Stimulated activated CD4-positive, alpha-beta T cell treated with anti-CD3 and anti-CD28 coated beads, Interleukin-1b, Interleukin-23, amount 100 ng/mL, for 1 hour (primary cell): ENCODE data around the gene CDKN3.
"Not testable (repeated sequence)": the region's sequence is repeated elsewhere in the genome, so short reads cannot be mapped to it uniquely, and the experiment has no call there.

Experiments used
- DNase-seq, 2 donors: peaks; one replicate each; pipeline ENCODE4 v3.0.0-alpha.2; 2020; ENCODE audit warnings: low read depth in 2 of 2

Gene CDKN3

DNA sequence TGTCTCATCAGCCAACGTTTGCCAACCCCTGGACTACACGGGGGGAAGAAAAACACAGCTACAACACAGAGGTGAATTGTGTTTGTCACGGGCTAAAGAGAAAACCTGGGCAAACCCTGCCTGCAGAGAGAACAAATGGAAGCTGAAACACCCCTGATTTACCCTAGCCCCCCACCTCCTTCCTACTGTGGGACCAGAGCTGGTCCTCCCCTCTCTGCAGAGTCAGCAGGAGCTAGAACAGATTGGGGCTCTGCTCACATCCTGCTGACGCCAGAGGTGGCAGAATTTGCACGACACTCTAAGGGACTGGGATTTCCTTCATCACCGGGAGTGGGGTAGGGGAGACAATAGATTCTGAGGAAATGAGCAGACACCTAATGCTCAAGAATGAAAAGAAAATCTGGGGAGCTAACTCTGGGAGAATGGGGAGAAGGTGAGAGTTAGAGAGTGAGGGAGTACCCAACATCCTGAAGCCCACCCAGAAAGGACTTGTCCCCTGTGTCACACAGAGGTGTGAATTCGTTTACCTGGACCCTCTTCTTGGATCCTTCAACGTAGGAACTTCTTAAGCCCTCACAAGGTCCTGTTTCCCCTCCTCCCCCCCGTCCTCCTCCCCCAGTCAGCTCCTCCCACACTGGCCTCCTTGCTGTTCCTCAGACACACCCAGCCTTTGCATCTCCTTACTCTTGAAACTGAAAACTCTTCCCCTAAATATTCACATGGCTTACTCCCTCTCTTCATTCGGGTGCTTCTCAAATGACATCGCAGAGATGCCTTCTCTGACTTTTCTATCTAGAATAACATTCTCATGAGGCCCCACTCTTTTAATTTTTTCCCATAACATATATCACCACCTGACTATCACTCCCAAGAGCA lies 26.2 kb upstream of the CDKN3 start:
- no peak for DNase-seq

DNA sequence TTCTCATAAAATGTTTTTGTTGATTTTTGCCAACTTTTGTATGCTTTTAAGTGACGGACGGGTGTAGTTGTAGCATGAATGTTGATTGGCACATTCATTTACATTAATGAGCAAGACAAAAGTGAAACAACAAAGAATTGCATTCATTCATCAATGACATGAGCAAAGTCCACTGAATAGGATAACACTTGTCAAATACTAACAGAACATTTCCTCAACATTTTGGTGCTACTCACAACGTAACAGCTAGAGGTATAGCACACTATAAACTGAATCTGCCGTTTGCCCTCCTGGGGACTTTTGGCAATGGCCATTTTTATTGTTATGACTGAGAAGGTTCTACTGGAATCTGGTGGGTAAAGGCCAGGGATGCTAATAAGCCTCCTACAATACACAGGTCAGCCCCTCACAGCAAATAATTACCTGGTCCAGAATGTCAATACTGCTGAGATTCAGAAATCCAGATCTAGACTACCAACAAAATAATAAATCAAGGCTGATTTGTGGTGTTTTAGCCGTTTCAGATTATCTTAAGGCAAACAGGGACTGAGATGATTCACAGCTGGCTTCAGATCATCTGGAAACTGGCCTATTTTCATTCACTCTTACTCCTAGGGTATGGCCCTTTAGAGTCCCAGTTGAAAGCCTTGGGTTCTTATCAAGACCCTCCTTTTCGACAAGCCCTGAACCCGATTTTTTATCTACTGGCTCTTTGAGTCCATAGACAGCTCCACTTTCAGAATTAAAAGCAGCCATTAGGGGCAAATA lies 22.5 kb upstream of the CDKN3 start:
- DNase-seq = no peak

DNA sequence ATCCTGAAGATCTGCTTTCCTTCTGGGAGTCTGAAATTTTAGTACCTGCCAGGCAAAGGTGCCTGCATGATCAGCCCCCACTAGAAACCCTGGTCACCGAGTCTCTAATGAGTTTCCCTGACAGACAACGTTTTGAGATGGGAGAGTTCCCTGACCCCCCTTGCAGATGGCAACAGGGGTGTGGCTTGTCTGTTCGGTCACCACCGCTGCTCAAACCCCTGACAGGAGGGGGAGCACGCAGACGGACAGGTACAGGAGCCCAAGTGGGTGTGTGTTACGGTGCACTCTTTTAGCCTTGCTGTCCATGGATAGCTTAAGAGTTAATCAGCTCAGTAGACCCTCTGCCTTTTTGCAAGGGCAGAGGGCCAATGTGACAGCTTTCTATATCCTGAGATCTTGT lies 19.3 kb upstream of the CDKN3 start:
- DNase-seq = no peak

DNA sequence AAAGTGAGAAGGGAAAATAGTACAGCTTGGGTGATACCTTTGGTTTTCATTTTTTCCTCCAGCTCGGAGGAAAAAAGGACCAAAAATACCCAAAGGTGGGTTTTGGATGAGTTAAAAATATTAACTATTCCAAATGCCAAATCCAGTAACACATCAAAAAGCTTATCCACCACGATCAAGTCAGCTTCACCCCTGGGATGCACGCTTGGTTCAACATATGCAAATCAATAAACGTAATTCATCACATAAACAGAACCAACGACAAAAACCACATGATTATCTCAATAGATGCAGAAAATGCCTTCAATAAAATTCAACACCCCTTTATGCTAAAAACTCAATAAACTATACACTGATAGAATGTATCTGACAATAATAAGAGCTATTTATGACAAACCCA lies 17.9 kb upstream of the CDKN3 start:
- not testable (repeated sequence) for DNase-seq

DNA sequence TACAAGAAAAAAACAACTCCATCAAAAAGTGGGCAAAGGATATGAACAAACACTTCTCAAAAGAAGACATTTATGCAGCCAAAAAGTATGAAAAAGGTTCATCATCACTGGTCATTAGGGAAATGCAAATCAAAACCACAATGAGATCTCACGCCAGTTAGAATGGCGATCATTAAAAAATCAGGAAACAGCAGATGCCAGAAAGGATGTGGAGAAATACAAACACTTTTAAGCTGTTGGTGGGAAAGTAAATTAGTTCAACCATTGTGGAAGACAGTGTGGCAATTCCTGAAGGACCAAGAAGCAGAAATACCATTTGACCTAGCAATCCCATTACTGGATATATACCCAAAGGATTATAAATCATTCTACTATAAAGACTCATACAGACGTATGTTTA lies 16.2 kb upstream of the CDKN3 start:
- not testable (repeated sequence) for DNase-seq

DNA sequence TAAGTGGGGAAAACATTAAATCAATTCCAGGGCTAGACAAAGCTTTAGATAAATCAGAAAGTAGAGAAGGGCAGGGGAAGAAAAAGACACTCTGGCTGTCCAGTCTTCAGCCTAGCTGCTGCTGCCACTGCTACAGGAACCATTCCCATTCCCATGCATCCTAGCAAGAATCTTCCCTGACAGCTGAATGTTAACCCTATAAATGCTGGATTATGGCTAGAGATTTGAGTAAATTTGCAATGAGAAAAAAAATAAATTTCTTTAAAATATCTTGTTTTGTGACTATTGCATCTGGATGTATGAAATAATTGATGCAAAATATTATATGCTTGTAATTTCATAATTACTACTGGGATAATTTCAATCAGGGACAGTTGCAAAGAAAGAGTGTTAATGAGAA lies 15.0 kb upstream of the CDKN3 start:
- no peak for DNase-seq

DNA sequence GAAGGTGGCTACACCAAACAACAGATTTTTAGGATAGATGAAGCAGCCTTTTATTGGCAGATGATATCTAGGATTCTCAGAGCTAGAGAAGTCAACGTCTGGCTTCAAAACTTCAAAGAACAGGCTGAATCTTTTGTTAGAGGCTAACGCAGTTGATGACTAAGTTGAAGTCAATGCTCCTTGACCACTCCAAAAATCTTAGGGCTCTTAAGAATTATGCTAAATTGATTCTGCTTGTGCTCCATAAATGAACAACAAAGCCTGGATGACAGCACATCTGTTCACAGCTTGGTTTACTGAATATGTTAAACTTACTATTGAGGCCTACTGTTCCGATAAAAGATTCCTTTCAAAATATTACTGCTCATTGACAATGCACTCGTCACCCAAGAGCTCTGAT lies 13.0 kb upstream of the CDKN3 start:
- DNase-seq = no peak

DNA sequence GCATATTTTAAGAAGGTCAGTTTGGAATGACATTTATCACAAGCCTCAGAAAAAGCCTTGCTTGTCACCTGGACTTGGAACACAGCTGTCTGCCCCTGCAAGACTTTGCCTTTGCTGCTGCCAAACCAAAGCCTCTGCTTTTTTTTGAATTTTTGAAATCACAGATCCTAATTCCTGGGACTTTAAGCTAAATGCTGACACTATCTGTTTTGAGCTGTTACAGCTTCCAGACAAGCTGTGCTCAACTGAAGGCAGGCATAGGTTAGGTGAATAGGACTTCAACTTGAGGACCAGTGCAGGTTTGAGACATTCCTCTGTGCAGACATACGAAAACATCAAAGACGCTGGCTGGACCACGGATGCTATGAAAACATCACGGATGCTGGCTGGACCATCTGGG lies 11.3 kb upstream of the CDKN3 start:
- DNase-seq = no peak

DNA sequence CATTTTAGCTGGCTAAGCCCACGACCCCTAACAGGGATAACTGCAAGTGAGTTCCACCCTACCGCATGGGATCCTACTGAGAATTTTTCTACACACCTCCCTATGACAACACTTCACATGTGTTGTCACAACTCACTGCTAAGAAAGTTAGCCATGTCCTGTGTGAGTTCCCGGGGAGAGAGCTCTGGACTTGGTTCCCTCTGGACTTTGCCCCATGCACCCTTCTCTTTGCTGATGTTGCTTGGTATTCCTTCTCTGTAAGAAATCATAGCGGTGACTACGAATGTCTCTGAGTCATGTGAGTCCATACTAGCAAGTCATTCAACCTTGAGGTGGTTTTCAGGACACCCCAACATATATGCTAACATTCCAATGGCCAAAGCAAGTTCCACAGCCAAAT lies 9.5 kb upstream of the CDKN3 start:
- DNase-seq = no peak

DNA sequence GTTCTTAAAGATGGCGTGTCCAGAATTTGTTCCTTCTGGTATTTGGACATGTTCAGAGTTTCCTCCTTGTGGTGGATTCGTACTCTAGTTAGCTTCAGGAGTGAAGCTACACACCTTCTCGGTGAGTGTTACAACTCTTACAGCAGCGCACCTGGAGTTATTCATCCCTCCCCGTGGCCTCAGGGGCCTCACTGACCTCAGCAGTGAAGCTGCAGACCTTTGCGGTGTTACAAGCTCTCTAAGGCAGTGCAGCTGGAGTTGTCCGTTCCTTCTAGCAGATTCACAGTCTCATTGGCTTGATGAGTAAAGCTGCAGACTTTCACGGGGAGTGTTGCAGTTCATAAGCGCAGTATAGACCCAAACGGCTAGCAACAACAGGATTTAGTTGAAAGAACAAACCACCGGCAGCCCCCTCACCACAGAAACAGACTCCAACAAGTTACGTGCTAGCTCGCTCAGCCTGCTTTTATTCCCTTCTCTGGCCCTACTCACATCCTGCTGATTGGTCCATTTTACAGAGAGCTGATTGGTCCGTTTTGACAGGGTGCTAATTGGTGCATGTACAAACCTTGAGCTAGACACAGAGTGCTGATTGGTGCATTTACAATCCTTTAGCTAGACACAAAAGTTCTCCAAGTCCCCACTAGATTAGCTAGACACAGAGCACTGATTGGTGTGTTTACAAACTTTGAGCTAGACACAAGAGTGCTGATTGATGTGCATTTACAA lies 4.5 kb upstream of the CDKN3 start:
- DNase-seq = no peak

DNA sequence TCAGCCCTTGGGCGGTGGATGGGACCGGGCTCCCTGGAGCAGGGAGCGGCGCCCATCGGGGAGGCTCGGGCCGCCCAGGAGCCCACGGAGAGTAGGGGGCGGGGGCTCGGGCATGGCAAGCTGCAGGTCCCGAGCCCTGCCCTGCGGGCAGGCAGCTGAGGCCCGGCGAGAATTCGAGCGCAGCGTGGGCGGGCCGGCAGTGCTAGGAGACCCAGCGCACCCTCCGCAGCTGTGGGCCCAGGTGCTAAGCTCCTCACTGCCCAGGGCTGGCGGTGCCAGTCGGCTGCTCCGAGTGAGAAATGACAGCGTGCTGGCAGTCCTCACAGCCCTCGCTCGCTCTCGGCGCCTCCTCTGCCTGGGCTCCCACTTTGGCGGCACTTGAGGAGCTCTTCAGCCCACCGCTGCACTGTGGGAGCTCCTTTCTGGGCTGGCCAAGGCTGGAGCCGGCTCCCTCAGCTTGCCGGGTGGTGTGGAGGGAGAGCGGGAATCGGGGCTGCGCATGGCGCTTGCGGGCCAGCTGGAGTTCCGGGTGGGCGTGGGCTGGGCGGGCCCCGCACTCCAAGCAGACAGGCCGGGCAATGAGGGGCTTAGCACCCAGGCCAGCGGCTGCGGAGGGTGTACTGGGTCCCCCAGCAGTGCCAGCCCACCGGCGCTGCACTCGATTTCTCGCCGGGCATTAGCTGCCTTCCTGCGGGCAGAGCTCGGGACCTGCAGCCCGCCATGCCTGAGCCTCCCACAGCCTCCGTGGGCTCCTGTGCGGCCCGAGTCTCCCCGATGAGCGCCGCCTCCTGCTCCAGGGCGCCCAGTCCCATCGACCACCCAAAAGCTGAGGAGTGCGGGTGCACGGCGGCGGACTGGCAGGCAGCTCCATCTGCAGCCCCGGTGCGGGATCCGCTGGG lies 3.6 kb upstream of the CDKN3 start:
- DNase-seq = not testable (repeated sequence)

DNA sequence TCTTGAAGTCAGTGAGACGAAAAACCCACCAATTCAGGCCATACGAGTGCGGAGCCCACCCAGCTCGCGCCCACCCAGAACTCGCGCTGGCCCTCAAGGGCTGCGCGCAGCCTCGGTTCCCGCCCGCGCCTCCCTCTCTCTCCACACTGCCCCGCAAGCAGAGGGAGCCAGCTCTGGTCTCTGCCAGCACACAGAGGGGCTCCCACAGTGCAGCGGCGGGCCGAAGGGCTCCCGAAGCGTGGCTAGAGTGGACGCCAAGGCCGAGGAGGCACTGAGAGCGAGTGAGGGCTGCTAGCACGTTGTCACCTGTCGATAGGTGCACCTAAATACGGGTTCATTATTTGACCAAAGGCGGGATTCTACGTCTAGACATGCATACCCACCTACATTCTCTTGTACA lies 2.2 kb upstream of the CDKN3 start:
- no peak for DNase-seq

DNA sequence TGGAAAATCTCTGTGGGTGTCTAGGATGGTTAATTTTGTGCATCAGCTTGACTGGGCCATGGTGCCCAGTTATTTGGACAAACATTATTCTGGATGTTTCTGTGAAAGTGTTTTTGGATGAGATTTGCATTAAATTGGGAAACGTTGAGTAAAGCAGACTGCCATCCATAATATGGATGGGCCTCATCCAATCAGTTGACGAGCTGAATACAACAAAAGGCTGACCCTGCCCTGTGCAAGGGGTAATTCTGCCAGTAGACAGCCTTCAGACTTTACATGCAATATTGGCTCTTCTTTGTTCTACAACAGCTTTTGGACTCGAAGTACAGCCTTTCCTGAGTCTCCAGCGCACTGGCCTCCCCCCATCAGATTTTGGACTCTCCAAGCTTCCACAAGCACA lies 1.5 kb upstream of the CDKN3 start:
- no peak for DNase-seq

DNA sequence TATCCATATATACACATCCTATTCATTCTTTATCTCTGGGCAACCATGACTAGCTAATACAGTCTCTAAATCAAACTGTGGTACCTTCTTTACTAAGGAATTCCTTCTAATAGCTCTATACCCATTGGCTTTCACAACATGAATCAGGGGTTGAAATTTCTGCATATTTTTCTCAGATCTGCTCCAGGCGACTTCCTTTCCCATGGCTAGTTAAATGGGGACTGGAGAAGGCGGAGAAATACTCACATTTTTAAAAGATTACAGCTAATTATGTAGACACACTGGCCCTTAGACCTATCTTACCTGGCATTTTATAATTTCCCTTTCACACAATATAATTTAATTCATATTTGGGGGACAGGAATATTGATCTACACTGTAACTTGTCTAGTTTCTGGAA lies 1.1 kb upstream of the CDKN3 start:
- no peak for DNase-seq

DNA sequence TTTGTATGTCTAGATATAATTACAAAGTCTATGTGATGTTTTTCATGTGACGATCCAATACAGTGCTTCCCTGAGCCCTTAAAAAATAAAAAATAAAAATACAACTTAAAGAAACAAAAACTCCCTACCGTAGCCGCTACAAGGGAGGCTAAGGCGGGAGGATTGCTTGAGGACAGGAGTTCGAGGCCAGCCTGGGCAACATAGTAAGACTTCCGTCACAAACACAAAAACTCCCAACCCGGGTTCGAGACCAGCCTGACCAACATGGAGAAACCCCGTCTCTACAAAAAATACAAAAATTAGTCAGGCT lies 669 bp upstream of the CDKN3 start:
- DNase-seq = no peak

DNA sequence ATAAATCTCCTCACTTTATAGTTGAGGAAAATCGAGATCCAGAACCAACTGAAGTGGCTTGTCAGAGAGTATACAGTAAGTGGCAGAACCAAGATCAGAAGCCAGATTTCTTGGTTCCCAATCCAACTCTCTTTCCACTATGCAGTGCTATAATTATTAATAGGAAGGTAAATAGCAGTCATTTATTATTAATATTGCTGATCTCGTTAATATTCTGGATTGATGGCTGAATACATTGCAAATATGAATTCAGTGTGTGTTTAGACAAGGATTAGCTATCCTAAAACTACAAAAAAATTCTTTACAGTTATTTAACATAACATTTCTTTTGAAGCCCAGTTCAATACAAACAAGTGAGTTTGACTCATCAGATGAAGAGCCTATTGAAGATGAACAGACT lies 2.8 kb downstream of the CDKN3 start:
- DNase-seq = no peak

DNA sequence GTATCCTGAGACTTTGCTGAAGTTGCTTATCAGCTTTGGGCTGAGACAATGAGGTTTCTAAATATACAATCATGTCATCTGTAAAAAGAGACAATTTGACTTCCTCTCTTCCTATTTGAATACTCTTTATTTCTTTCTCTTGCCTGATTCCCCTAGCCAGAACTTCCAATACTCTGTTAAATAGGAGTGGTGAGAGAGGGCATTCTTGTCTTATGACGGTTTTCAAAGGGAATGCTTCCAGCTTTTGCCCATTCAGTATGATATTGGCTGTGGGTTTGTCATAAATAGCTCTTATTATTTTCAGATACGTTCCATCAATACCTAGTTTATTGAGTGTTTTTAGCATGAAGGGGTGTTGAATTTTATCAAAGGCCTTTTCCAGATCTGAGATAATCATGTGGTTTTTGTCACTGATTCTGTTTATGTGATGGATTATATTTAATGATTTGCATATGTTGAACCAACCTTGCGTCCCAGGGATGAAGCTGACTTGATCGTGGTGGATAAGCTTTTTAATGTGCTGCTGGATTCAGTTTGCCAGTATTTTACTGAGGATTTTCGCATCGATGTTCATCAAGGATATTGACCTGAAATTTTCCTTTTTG lies 6.7 kb downstream of the CDKN3 start:
- not testable (repeated sequence) for DNase-seq

DNA sequence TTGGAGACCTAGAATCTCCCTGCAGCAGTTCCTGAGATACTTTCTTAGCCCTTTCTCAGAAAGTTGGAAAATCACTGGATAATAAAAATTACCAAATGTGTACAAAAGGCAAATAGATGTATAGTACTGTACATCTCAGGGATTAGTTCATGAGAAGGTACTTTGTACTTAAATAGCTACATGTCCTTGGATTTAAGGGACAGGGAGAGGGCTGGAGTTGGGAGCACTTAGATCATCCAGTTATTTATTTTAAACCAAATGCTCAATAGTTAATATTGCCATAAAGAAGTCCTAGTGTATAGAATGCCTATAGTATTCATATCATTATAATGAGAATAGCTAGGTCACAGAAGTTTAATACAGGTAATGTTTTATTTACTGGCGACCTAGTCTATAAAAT lies 13.4 kb downstream of the CDKN3 start:
- no peak for DNase-seq

DNA sequence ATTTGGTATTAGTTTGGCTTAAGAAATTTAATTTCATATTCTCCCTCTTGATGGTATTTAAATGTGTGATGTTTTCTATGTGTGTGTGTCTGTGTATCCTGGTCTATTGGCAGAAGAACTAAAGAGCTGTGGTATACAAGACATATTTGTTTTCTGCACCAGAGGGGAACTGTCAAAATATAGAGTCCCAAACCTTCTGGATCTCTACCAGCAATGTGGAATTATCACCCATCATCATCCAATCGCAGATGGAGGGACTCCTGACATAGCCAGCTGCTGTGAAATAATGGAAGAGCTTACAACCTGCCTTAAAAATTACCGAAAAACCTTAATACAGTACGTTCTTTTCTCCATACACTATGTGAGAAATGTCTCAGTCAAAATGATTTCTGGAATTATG lies 14.6 kb downstream of the CDKN3 start:
- DNase-seq = no peak

DNA sequence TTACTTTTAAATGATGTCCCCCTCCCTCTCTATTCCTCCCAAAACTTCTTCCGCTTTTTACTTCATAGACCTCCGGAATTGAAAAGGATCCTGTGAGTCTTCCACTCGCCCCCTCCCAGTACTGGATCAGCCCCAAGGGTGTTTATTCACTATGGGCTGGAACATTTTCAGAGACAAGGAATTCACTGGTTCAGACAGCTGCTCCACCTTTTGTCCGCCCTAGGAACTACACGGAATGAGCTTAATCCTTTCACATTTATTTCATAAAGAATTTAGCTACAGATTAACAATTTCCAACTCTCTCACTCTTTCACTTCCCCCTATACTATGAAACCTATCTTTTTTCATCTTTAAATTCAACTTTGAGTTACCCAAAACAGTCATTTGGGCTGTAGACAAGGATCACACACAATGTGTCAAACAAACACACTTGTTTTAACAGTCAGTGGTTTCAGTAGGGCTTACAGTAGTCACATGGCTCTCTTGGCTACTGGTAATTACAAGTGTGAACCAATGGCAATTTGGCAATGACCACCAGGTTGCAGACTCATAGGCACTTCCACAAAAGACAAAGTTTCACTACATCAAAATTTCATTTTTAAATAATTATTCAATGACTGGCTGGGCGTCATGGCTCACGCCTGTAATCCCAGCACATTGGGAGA lies 23.8 kb downstream of the CDKN3 start:
- DNase-seq = no peak

DNA sequence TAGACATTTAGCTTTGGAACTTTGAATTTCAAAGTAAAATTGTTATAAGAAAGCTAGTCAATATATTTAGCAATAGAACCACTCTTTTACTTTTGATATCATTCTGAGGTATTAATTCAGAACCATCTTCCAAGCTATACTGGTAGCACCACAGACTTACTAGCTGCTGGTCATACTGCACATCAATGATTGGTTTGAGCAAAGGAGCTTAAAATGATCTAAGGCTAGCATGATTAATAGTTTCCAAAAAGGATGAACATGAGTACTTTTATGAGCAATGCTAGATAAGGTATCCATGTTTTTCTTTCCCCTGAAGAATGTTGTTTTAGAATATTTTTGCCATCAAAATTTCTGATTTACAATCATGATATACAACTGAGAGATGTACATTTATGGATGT lies 27.2 kb downstream of the CDKN3 start:
- no peak for DNase-seq
